HCT116 (cell line): ENCODE measurements around the gene RAMP3. TPM values are rescaled to one million over a fixed set of nuclear protein-coding genes. Genes with fewer than 3 reads are reported as not detected.

Experiments used
- ATAC-seq: fragments of 200-7000 bp; cut with Tn5 transposase; 2 replicates; pipeline ENCODE4 v1.9.1; 2020; ENCODE audit warnings: mild to moderate bottlenecking, moderate library complexity
- BruUV-seq: library from RNA; stranded (reverse); fragments of 400-500 nt; replicated peaks from 2 replicates; lab custom pipeline; 2021; lab: Mats Ljungman, UMichigan
- CTCF ChIA-PET: fragments of 300-600 bp; sonication (Branson Sonifier 250); formaldehyde crosslinking; loops from one replicate; lab custom pipeline; 2021; ENCODE audit warnings: antibody characterized with exemption; lab: Charles Lee
- POLR2A ChIA-PET: fragments of 300-600, 350-600 bp; sonication (Branson Sonifier 250); formaldehyde crosslinking; loops from one replicate; lab custom pipeline; 2021; ENCODE audit warnings: antibody characterized with exemption; lab: Charles Lee
- RAD21 ChIA-PET, 2 experiments: fragments of 300-600 bp; sonication (Branson Sonifier 250); formaldehyde crosslinking; loops; one replicate each; lab custom pipeline; 2023; ENCODE audit warnings: low total read pairs in 2 of 2; ENCODE audit not compliant: uncharacterized antibody in 2 of 2, unreplicated experiment in 2 of 2, low non-redundant PET in 1 of 2; lab: Charles Lee
- DNase-seq: peaks from one replicate; pipeline ENCODE4 v3.0.0-alpha.2; 2010; ENCODE audit warnings: low read depth, low spot score
- H2AFZ ChIP-seq: fragments of 200-600 bp; shearing (Covaris generic), sonication (generic); 2 replicates; pipeline ENCODE4 v1.6.1; 2017; ENCODE audit warnings: low read depth, mixed run types, mixed read lengths, antibody characterized with exemption, low read length; ENCODE audit not compliant: poor library complexity, severe bottlenecking
- H3K27ac ChIP-seq: 2 replicates; pipeline ENCODE4 v1.5.1; 2012; ENCODE audit warnings: low read depth, low read length
- H3K27me3 ChIP-seq: fragments of 200-600 bp; sonication (generic); 2 replicates; pipeline ENCODE4 v1.6.1; 2016; ENCODE audit warnings: mixed run types, low read length, mixed read lengths; ENCODE audit not compliant: insufficient read depth
- H3K36me3 ChIP-seq, 2 experiments: fragments of 200-500 bp in 1 of 2; fragments of 200-600 bp in 1 of 2; sonication (Bioruptor generic) in 1 of 2; sonication (generic) in 1 of 2; 2 replicates each; pipeline versions ENCODE4 v1.5.1 to v1.6.1; 2014 to 2016; ENCODE audit warnings: low read length in 2 of 2, inconsistent platforms in 1 of 2, mixed read lengths in 1 of 2, mixed run types in 1 of 2; ENCODE audit not compliant: insufficient read depth in 2 of 2, control insufficient read depth in 1 of 2
- H3K4me1 ChIP-seq, 2 experiments: fragments of 200-600 bp in 1 of 2; sonication (generic) in 1 of 2; 2 replicates each; pipeline versions ENCODE4 v1.5.1 to v1.6.1; 2012 to 2017; ENCODE audit warnings: low read length in 2 of 2, inconsistent platforms in 1 of 2, mild to moderate bottlenecking in 1 of 2, mixed read lengths in 1 of 2, mixed run types in 1 of 2, moderate library complexity in 1 of 2; ENCODE audit not compliant: insufficient read depth in 2 of 2, control insufficient read depth in 1 of 2
- H3K4me2 ChIP-seq: fragments of 200-600 bp; sonication (generic); 2 replicates; pipeline ENCODE4 v1.6.1; 2017; ENCODE audit warnings: mixed run types, low read length, mixed read lengths
- H3K4me3 ChIP-seq, 2 experiments: fragments of 200-600 bp in 1 of 2; sonication (generic) in 1 of 2; replicated peaks in 1 of 2; 2 replicates each; pipeline ENCODE4 v1.5.1; 2011 to 2016; ENCODE audit warnings: low read length in 2 of 2, control low read depth in 1 of 2, low read depth in 1 of 2, mild to moderate bottlenecking in 1 of 2, mixed read lengths in 1 of 2, mixed run types in 1 of 2
- H3K79me2 ChIP-seq: fragments of 200-600 bp; sonication (generic); 2 replicates; pipeline ENCODE4 v1.6.1; 2017; ENCODE audit warnings: mild to moderate bottlenecking, mixed run types, low read length, moderate library complexity, mixed read lengths; ENCODE audit not compliant: insufficient read depth
- H3K9ac ChIP-seq: fragments of 200-600 bp; sonication (generic); 2 replicates; pipeline ENCODE4 v1.6.1; 2016; ENCODE audit warnings: low read length, mixed read lengths
- H3K9me2 ChIP-seq: fragments of 200-600 bp; sonication (generic), shearing (Covaris generic); 2 replicates; pipeline ENCODE4 v1.6.1; 2017; ENCODE audit warnings: mixed run types, mild to moderate bottlenecking, moderate library complexity; ENCODE audit not compliant: insufficient read depth
- H3K9me3 ChIP-seq, 2 experiments: fragments of 200-500 bp in 1 of 2; fragments of 200-600 bp in 1 of 2; sonication (Bioruptor generic) in 1 of 2; sonication (generic) in 1 of 2; 2 replicates each; pipeline ENCODE4 v1.6.1; 2014 to 2017; ENCODE audit warnings: low read length in 2 of 2, mixed read lengths in 2 of 2, inconsistent platforms in 1 of 2, low read depth in 1 of 2, mild to moderate bottlenecking in 1 of 2, mixed run types in 1 of 2, moderate library complexity in 1 of 2; ENCODE audit not compliant: control insufficient read depth in 1 of 2, insufficient read depth in 1 of 2
- H4K20me1 ChIP-seq: fragments of 200-600 bp; sonication (generic), shearing (Covaris generic); 2 replicates; pipeline ENCODE4 v1.6.1; 2017; ENCODE audit warnings: mixed run types, mild to moderate bottlenecking, moderate library complexity; ENCODE audit not compliant: insufficient read depth
- POLR2AphosphoS5 ChIP-seq: IDR thresholded peaks from 2 replicates; pipeline ENCODE4 v1.6.1; 2011; ENCODE audit warnings: mild to moderate bottlenecking, low read depth, low read length, moderate library complexity
- ZBTB33 ChIP-seq: IDR thresholded peaks from 2 replicates; pipeline ENCODE4 v1.6.1; 2011; ENCODE audit warnings: mild to moderate bottlenecking, low read length, moderate library complexity; ENCODE audit not compliant: insufficient replicate concordance; ENCODE audit errors: extremely low read depth
- intact Hi-C: fragments of 100-400 bp; cut with micrococcal nuclease; formaldehyde crosslinking; loops from 2 replicates; pipeline ENCODE4 v1.10.0; 2022
- total RNA-seq: library from RNA; stranded (reverse); gene quantifications from one replicate; pipeline ENCODE4 v1.2.1, GENCODE V29; 2021; ENCODE audit not compliant: unreplicated experiment
- TF ChIP-seq, protein P1 (sequence below): IDR thresholded peaks from 2 replicates; pipeline ENCODE4 v1.6.1; 2012; ENCODE audit warnings: low read depth
- TF ChIP-seq, protein P2 (sequence below): IDR thresholded peaks from 2 replicates; pipeline ENCODE4 v1.6.1; 2012
- TF ChIP-seq, protein P3 (sequence below): IDR thresholded peaks from 2 replicates; pipeline ENCODE4 v1.6.1; 2012

RAMP3 gene
- total RNA-seq, 1 experiment from 2014 or later: not detected

GRCh38 chr7:45143616-45144015 lies 14.0 kb upstream of the RAMP3 start:
- no peak for DNase-seq
- Histone ChIP-seq H4K20me1 (no peaks in the 10 kb centered on the region; the same call in 1 of the 2 replicates), H3K9me2 (no peaks in the 10 kb centered on the region), H3K4me1 (no peaks in the 10 kb centered on the region), H3K9me3 (no peaks in the 10 kb centered on the region), H3K9ac (no peak overlapping the region), H3K4me2 (no peak overlapping the region), H3K4me3 (no peak overlapping the region), H3K27me3 (no peaks in the 10 kb centered on the region), H3K27ac (no peak overlapping the region), H3K36me3 (no peaks in the 10 kb centered on the region), H3K79me2 (no peaks in the 10 kb centered on the region), H2AFZ (no peak overlapping the region)
- ATAC-seq: no peak
- CTCF ChIA-PET: no interaction called here
- POLR2A ChIA-PET: no interaction called here
- no TSS peak for BruUV-seq
- intact Hi-C loops: no loop called here
- TF ChIP-seq, protein P1, sequence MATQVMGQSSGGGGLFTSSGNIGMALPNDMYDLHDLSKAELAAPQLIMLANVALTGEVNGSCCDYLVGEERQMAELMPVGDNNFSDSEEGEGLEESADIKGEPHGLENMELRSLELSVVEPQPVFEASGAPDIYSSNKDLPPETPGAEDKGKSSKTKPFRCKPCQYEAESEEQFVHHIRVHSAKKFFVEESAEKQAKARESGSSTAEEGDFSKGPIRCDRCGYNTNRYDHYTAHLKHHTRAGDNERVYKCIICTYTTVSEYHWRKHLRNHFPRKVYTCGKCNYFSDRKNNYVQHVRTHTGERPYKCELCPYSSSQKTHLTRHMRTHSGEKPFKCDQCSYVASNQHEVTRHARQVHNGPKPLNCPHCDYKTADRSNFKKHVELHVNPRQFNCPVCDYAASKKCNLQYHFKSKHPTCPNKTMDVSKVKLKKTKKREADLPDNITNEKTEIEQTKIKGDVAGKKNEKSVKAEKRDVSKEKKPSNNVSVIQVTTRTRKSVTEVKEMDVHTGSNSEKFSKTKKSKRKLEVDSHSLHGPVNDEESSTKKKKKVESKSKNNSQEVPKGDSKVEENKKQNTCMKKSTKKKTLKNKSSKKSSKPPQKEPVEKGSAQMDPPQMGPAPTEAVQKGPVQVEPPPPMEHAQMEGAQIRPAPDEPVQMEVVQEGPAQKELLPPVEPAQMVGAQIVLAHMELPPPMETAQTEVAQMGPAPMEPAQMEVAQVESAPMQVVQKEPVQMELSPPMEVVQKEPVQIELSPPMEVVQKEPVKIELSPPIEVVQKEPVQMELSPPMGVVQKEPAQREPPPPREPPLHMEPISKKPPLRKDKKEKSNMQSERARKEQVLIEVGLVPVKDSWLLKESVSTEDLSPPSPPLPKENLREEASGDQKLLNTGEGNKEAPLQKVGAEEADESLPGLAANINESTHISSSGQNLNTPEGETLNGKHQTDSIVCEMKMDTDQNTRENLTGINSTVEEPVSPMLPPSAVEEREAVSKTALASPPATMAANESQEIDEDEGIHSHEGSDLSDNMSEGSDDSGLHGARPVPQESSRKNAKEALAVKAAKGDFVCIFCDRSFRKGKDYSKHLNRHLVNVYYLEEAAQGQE: no peak
- TF ChIP-seq, protein P2, sequence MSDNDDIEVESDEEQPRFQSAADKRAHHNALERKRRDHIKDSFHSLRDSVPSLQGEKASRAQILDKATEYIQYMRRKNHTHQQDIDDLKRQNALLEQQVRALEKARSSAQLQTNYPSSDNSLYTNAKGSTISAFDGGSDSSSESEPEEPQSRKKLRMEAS: no peak
- TF ChIP-seq POLR2AphosphoS5: no peak
- no peak for TF ChIP-seq ZBTB33
- TF ChIP-seq, protein P3, sequence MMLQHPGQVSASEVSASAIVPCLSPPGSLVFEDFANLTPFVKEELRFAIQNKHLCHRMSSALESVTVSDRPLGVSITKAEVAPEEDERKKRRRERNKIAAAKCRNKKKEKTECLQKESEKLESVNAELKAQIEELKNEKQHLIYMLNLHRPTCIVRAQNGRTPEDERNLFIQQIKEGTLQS: no peak
- RAD21 ChIA-PET: no interaction called here
